ENCODE results near the gene DMAC2L.
A peak's percentile ranks its signal among the peaks of the same experiment; 100 is the strongest.
"Not testable (repeated sequence)": the region's sequence is repeated elsewhere in the genome, so short reads cannot be mapped to it uniquely, and the experiment has no call there.

Gene DMAC2L, protein sequence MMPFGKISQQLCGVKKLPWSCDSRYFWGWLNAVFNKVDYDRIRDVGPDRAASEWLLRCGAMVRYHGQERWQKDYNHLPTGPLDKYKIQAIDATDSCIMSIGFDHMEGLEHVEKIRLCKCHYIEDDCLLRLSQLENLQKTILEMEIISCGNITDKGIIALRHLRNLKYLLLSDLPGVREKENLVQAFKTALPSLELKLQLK

DNA sequence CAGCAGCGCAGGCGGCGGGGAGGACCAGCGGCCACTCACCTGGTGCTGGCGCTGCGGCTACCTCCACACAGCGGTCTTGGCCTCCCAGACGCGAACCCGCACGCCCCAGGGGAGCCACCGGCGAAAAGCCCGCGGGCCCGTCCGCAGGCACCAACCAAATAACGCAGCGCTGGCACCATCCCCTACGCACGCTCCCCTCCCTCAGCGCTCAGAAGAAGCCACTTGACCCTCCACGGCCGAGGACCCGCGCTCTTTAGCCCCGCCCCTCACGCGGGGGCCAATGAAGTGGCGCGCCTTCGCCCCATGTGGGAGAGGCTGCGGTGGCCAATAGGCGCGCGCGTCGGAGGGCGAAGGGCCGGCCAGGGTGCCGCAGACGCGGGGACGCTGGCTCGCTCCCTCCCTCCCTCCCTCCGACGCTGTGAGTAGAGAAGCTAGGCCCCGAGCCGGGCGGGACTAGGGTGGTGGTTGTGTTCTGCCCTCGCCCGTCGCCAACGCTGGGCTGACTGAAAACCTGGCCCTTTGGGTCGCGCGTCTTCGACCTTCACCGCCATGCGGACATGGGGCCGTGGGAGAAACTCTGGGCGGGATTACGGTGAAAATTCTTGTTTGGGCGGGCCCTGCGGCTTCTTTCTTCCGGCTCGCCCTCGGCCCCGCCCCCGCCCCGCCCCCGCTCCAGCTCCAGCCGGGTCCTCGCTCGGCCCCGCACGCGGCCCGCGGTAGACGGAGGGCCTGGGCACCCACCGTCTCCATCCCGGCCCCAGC lies at the start of gene DMAC2L, which contains the start of gene L2HGDH:
Gene DMAC2L, plus strand, starts transcription at position 353 of the 762 bp plus-strand sequence. CDS start 9,164 bp downstream, outside the sequence.
Gene L2HGDH, minus strand, starts transcription at position 258 of the 762 bp plus-strand sequence. Its CDS starts 79 bp downstream, at position 179.
- DNase-seq: peak; percentile 99

DNA sequence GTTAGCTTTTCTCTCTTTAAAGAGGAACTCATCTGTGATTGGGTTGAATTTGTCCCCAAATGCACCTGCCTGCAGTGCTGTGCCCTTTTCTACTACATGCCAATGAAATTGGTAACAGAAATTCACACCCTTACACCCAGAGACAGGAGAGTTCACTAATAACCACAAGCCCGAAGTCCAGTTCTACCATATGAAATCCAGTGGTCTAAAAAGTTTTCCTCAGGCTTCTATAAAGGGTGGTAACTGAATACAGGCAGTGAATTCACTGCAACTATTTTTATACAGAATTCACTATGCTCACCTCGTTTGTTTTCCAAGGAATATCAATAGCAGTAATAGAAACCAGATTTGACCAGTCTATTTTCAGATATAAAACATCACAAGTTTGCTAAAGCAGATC lies 49.3 kb upstream of the DMAC2L start:
- no peak for DNase-seq

DNA sequence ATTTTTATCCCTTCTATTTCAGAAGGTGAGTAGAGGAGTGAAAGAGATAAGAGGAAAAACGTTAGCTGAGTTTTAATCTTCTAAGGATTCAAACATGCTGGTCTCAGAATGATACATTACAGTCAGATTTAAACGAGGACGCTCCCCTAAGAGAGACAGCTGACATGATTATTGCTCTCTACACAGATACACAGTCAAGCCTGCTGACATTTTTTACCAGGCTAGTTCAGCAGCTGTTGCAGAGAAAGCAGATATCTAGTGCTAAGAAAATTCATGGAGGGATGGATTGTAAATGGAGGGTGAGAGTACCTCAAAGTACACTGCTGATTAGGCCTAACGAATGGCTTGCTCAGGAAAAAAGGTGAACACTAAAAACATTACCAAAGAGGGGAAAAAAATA lies 48.8 kb upstream of the DMAC2L start:
- DNase-seq: no peak

DNA sequence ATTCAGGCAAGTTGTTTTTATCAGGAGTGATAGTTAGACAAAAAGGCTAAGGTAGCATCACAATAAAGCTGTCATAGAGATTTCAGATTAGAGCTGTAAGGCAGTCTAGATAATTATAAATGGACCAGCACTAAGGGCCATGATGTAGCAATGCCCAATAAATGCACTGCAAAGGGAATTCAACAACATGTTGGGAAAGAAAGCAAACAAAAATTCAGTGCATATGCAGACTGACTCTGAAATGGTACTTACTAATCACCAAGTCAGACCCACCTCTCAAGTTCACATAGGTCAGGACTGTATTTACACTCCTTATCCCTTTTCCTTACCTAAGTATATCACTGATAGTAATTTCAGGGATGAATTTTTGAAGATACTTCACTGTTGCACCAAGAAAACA lies 47.1 kb upstream of the DMAC2L start:
- DNase-seq: no peak

DNA sequence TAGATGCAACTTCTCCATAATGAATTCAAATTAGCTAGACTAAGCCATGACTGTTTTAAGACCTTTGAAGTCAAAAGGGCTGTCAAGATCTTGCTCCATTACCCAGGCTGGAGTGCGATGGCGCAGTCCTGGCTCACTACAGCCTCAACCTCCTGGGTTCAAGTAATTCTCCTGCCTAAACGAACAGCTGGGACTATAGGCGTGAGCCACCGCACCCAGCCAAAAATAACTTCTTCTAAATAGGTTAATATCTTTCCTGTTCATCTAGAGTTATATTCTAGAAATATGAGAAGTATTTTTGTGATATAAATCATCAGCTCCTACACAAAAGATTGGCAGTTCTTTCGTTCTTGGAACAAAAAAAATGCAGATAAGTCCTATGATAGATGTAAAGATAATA lies 41.2 kb upstream of the DMAC2L start:
- no peak for DNase-seq

DNA sequence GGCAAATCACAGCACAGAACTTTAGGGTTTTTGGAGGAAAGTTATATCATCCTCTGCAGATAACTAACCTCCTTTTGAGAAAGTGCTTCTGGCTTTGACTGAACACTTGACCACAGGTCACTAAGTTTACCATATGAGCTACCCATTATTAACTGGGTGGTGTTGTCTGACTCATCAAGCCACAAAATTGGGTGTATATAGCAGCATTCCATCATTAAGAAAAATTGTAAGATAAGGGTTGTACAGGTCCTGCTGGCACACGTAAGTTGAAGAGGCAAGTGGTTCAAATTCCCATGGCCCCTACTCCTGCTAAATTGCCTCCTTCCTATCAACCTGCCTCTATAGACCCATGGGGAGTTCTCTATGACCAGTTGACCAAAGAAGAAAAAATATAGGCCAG lies 39.6 kb upstream of the DMAC2L start:
- no peak for DNase-seq

DNA sequence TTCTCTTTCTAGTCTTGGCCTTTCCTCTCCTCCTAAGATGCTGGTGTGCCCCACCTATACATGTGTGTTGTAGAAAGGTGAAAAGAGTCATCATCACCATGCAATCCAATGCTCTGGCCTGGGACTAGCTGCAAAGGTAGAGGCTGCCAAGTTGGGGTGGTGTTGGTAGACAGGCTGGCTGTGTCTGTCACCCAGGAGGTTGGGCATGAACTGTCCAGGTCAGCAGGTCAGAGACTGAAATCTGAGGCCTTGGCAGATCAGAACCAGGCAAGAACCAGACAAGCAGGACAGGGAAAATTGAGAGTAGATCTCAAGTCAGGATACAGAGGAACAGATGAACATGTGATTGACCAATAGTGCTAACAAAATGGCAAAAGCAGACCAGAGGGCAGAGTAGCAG lies 26.3 kb upstream of the DMAC2L start:
- no peak for DNase-seq

DNA sequence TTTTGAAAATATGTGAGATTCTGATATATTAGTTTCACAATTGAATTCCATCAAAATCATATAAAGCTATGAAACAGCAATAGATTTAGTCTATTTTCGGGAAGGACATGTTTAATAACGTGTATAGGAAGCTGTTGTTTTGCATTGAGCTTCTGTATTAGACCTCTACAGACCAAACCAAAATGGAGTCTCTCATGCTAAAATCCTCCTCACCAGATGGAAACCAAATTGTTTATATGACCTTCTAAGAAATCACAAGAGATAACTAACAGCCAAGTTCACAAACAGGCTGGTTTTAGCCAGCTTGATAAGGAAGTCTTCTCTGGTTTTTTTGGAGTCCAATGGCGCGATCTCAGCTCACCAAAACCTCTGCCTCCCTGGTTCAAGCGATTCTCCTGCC lies 24.0 kb upstream of the DMAC2L start:
- no peak for DNase-seq

DNA sequence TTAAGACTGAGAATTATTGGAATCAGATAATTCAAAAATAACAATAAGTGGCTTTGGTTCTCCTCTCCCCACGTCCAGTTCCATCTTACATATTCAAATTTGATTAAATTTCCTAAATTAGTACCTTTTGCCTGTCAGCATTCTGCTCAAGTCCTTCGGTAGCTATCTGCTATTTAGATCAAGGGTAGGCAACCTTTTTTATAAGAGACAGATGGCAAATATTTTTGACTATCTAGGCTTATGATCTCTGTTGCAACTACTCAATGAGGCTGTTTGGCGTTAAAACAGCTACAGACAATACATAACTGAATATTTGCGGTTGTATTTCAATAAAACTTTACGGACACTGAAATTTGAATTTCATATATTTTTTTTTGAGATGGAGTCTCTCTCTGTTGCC lies 21.8 kb upstream of the DMAC2L start:
- no peak for DNase-seq

DNA sequence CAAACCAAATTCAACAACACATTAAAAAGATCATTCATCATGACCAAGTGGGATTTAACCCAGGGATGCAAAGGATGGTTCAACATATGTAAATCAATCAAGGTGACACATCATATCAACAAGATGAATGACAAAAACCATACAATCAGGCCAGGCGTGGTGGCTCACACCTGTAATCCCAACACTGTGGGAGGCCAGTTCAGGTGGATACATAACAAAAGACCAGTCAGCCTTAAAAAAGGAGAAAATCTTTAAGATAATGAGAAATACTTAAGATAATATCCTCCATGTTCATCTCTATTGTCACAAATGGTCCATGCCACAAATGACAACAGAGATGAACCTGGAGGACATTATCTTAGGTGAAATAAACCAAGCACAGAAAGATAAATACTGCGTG lies 12.5 kb upstream of the DMAC2L start:
- DNase-seq: no peak

DNA sequence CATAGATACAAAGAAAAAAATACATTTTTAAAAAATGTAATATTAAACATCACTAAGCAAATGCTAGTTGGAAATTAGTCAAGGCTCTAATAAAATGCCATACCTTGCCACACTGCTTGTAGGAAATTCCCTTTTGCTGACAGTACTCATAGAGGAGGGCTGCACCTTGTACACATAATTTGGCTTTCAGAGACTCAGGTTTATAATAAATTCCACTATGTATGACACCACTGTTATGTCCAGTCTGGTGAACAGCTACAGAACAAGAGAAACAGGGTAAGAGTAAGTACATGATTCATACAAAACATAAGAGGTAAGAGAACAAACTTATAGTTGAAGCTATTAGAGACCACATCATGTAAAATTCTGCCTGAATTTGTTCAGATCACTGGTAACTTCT lies 10.2 kb upstream of the DMAC2L start:
- DNase-seq: no peak

DNA sequence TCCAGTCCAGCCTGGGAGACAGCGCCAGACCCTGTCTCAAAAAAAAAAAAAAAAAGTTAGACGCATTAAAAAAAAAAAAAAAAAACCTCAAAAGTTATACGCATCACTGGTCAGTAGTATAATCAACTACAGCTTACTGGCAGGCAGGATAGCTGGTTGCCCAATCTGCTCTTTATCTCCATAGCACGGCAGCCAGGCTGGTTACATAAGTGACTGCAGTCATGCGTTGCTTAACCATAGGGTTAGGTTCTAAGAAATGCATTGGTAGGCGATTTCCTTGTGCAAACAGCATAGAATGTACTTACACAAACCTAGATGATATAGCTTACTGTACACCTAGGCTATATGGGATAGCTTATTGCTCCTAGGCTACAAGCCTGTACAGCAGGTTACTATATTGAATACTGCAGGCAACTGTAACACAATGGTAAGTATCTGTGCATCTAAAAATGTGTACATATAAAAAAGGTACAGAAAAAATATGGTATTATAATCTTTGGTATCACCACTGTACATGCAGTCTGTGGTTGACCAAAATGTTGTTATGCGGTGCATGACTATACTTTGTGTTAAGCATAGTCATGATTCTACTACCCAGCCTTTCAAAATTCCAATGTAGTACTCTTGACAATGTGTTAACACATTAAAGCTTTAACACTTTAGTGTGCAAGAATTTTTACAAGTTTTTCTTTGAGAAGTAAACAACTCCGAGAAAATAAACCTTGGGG lies 8.2 kb upstream of the DMAC2L start:
- DNase-seq: no peak

DNA sequence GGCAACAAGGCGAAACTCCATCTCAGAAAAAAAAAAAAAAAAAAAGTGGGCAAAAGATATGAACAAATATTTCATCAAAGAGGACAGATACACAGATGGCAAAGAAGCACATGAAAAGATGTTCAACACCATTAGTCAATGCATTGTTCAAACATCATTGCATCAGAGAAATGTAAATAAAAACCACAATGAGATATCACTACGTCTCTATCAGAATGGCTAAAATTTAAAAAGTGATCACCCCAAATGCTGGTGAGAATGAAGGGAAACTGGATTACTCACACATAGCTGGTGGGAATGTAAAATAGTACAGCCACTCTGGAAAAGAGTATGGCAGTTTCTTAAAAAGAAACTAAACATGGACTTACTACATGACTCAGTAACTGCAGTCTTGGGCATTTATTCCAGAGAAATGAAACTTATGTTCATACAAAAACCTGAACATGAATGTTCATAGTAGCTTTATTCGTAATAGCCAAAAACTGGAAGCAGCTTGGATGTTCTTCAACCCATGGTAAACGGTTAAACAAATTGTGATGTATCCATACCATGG lies 3.7 kb upstream of the DMAC2L start:
- no peak for DNase-seq

DNA sequence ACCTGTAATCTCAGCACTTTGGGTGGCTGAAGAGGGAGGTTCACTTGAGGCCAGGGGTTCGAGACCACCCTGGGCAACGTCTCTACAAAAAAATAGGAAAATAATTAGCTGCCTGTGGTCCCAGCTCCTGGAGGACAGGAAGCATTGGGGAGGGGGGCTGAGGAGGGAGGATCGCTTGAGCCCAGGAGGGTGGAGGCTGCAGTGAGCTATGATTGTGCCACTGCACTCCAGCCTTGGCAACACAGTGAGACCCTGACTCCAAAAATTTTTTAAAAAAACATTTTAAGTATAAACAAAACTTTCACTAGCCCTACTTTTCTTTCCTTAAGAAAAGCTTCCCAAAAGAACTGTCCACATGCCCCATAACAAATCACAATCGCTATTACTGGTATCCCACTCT lies 1.7 kb upstream of the DMAC2L start:
- no peak for DNase-seq

DNA sequence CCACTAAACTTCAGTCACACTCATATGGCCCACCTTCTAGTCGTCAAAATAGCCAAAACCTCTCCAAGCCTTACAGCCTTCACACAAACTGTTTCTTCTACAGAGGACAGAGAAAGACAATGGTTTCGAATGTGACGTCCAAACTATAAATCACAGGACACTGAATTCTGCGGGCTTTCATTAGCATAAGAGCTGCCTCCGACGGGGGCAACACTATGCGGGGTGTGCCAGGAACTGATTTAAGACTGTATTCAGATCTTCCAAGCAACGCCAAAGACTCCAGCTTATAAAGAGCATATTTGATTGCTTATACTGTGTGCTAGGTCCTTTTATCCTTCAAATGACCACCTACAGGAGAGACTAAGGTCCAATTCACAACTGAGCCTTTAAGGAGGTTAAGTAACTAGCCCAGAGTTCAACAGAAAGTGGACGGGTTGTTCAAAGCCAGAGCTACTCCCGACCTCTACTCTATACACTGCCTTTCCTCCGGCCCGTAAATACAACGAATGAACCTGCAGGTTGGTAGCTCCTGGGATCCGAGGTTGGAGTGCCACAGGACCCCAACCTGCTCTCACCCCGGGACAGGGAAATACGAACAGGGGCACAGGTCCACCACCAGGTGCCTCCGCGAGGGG lies 670 bp upstream of the DMAC2L start:
- DNase-seq: no peak

DNA sequence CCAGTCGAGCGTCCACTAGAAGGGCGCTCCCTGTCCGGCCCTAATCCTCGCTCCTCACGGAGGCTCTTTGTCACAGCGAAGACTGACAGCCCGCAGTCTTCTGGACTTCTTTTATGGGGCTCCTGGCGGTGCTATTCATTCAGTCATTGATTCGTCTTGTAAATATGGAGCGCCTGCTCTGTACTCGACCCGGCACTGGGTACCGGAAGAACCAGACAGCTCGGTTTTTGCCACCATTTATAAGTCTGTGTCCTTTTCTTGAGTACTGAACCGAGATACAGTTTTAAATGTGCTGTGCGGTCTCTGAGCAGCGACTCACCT lies 570 bp downstream of the DMAC2L start:
- no peak for DNase-seq

DNA sequence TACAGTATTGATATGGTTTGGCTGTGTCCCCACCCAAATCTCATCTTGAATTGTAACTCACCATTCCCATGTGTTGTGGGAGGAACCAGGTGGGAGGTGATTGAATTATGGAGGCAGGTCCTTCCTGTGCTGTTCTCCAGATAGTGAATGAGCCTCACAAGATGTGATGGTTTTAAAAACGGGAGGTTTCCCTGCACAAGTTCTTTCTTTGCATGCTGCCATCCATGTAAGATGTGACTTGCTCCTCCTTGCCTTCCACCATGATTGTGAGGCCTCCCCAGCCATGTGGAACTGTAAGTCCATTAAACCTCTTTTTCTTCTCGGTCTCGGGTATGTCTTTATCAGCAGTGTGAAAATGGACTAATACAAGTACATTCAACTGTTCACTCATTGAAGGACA lies 2.0 kb downstream of the DMAC2L start:
- DNase-seq: not testable (repeated sequence)

DNA sequence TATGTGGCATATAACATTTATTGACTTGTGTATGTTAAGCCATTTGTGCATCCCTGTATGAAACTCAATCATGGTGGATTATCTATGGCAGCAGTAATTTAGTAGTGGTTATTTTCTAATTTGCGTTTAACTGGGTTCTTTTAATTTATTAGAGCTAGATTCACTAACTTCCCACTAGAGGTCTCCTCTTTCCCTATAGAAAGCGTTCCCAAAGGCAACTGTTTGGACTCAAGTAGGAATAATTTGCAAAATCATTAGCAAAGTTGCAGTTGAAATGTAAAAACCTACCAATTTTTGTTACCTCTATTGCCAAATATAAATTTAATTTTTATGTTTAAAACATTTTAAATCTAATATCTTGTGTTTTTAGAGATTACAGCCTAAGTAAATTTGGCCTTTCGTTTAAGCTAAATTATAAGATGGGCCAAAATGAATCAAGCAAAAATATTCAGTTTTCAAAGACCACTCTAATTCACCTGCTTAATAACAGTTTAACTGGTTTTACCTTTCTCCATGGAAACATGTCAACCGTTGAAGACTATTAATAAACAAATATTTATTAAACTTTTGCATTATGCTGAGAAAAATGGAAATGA lies 6.0 kb downstream of the DMAC2L start:
- no peak for DNase-seq

DNA sequence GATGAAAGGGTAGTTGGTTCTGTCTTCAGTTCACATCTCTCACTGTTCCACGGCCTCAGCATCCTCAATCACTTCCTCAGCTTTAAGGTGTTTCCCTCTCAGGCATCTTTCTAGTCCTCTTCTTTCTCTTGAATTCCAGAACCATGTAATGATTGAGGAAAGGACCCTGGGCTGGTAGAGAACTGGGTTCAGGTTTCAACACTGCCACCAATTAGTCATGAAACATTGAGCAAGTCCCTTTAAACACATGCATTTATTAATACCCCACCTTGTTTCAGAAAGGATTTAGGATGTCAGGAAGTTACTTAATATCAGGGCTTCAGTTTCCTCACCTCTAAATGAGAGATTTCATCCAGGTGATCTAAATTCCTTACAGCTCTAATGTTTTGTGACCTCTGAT lies 7.2 kb downstream of the DMAC2L start:
- DNase-seq: no peak

DNA sequence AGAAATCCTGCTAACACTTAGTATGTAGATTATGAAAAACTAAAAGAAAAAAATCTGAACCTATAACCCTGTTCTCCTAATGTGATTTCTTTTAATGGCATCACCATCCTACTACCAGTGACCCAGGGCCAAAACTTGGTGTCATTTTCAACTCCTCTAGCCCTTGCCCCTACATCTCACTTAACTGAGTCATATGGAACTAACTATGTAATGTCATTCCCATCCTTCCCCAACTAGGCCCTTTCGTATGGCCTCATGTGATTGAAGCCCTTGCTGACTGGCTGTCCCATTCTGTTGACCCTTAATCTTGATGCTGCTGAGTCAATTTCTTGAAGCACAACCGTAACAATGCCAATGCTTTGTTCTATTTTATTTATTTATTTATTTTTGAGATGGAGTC lies 7.6 kb downstream of the DMAC2L start:
- no peak for DNase-seq

DNA sequence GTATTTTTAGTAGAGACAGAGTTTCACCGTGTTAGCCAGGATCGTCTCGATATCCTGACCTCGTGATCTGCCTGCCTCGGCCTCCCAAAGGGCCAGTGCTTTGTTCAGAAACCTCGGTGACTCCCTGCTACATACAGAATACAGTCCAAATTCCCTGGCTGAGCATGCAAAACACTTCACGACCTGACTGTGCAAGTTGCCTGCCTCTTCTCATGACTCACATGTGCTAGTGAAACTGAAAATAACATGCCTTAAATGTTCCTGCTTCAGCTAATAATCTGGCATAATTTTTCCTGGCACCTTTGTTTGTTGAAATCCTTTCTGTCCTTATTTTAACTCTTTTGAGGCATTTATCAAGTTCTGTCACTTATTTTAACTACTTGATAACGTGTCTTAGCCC lies 8.2 kb downstream of the DMAC2L start:
- no peak for DNase-seq

DNA sequence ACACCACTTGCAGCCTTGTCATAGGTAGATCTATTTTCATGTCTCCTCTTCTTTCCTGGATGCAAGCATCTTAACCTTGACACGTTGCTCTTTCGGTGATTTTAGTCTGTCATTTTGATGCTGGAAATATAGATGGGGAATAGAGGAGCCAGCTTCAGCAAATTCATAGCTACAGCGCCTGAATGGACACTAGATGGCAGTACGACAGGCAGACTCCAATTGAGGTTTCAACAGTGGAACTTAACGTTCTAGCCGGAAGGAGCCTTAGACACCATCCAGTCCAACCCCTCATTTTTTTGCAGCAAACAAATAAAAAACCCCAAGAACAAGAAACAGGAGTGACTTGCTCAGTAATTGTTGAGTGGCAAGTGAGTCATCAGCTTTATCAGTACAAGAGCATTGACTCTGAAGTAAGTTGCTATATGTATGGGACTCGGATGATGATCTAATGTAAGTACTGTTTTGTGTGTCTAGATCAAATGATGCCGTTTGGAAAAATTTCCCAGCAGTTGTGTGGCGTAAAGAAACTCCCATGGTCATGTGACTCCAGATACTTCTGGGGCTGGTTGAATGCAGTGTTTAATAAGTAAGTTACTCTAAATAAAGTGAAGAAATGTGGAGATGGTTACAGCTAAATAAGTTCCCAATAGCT lies 9.0 kb downstream of the DMAC2L start:
- DNase-seq: peak; percentile 84
